CD4-positive, alpha-beta T cell treated with Interleukin-10 for 1 hour (primary cell): ENCODE results near the gene AR.
"Not testable (repeated sequence)": the region's sequence is repeated elsewhere in the genome, so short reads cannot be mapped to it uniquely, and the experiment has no call there.

ENCODE experiments used
- DNase-seq: peaks from one replicate; pipeline ENCODE4 v3.0.0-alpha.2; 2020

AR gene

DNA sequence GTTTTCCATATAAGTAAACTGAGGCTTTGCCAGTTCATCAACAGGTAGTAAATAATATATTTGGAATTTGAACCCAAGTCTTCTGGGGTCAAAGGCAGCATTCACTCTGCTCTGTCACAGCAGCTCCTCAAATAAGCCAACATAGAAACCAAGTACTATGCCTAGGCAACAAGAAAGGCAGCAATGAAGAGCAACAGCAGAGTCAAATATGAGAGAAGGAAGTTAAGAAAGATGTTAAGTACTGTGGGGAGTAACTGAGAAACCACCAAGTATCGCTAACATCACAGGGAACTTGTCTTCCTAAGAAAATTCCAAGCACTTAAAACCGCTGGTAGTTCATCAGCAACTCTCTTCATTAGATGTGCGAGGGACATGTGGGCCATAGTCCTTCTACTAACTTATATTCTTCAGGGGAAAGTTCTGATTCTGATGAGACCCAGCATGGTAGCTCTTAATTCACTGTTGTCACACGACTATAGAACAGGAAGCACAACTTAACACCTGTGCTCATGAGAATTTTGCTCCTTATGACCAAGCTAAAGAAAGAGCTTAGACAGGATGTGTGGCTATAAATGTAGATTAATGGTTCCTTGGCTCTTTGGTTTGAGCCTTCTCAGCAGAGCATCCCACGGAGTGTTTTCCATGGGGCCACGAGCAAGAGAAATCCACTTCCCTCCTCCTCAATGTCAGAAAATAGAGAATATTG, 107.8 kb downstream of the AR start:
- DNase-seq, result no peak

DNA sequence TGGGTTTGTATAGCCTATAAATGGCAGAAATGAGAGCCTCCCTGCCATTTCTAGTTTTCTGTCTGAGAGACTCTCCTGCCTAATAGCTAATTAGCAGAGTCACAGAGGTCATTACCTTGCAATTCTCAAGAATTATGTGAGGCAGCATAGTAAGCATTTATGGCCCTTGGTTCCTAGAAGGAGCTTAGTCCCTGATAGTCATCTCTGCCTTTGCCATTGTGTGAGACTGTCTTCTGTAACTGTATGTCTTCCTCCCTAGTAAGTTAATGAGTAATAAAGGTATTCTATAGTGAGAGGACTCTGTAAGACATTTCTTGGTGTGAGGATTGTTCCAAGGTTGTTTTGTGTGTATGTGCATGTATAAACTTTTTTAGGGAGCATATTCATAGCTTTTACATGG, 108.7 kb downstream of the AR start:
- no peak for DNase-seq

DNA sequence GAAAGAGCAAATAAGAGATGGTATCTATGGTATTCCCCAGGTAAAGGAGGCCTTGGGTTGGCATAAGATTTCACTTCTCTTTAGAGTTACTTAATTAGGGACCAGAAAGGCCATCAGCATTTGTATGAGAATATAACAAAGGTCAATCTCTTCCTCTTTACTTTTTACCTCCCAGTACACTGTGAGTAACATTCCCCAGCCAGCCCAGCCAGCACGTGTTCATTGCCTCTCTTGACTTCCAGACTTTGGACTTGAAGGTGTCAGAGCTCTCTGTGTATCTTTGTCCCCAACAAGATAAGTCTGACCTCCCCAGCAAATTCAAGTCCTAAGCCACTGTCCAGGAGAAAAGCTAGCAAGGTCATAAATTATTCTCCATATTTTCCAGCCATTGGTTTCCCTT, 110.5 kb downstream of the AR start:
- DNase-seq, result no peak

DNA sequence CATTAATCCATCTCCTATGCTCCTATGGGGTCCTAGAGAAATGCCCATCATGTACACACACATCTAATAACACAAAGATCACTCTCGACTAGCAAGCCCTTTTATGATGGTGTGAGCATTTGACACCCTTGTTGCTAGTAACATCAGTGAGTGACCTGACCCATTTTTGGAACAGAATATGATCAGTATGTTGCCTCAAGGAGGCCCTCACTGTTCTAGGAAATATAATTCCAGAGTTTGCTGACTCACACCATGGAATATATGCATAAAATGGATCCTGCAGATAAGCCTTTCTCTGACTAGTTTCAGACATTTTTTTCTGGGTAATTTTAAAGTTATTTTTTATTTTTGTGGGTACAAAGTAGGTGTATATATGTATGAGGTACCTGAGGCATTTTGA, 121.8 kb downstream of the AR start:
- DNase-seq, result no peak

DNA sequence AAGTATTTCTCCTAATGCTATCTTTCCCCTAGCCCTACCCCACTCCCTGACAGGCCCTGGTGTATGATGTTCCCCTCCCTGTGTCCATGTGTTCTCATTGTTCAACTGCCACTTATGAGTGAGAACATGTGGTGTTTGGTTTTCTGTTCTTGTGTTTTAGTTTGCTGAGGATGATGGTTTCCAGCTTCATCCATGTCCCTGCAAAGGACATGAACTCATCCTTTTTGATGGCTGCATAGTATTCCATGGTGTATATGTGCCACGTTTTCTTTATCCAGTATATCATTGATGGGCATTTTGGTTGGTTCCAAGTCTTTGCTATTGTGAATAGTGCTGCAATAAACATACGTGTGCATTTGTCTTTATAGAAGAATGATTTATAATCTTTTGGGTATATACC, 126.9 kb downstream of the AR start:
- DNase-seq, result not testable (repeated sequence)

DNA sequence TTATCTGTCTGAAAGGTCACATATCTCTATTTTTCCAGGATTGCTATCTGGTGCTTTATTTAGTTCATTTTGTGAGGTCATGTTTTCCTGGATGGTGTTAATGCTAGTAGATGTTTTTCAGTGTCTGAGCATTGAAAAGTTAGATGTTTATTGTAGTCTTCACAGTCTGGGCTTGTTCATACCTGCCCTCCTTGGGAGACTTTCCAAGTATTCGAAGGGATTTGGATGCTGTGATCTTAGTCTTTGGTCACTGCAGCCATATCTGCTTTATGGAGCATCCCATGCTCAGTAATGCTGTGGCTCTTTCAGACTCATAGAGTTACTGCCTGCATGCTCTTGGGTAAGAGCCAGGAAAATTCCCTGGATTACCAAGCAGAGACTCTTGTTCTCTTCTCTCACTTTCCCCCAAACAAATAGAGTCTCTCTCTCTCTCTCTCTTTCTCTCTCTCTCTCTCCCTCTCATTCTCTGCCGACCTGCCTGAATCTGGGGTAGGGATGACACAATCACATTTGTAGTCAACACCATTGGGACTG, 130.0 kb downstream of the AR start:
- DNase-seq, result no peak

DNA sequence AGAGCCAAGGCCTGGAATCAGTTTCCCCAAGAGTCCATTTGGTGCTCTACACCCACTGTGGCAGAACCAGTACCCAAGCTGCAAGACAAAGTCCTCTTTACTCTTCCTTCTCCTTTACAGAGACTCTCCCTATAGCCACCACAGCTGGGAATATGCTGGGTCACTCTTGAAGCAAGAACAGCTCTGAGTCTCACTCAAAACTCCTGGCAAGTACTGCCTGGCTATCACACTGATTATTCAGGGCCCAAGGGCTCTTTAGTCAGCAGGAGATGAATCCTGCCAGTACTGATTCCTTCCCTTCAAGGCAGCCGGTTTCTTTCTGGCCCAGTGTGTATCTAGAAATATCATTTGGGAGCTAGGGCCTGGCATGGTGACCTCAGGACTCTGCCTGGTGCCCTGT, 130.9 kb downstream of the AR start:
- DNase-seq, result no peak

DNA sequence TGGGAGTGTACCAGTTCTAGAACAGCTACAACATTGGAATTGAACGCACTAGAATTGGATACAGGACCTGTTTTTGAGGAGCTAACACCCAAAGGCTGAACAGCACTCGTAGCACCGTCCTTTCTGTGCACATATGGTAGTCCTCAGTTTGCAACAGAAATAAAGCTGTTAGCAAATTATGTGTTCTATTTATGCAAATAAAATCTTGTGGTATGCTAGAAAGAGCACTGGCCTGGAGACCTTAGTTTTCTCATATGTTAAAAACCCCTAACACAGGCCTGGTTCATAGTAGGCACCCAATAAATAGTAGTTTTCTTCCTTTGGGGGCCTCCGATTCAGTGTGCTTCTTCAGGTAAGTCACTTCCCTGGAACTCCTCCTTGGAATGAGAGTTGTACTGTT, 140.3 kb downstream of the AR start:
- no peak for DNase-seq

DNA sequence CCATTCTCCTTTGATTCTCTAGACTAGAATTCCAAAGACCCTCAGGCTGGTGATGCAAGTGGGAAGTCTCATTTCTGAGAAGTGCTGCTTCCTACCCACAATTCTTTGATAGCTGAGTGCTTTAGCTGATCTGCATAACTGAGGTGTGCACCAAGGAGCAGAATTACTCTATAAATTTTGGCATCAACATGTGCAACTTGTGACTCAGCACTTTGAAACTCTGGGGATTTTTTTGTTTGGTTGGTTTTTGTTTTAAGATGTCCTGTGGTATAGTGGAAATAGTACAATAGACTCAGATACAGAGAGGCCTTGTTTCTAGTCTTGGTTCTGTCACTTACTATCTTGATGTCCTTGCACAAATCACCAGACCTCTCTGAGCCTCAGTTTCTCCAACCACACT, 148.4 kb downstream of the AR start:
- no peak for DNase-seq

DNA sequence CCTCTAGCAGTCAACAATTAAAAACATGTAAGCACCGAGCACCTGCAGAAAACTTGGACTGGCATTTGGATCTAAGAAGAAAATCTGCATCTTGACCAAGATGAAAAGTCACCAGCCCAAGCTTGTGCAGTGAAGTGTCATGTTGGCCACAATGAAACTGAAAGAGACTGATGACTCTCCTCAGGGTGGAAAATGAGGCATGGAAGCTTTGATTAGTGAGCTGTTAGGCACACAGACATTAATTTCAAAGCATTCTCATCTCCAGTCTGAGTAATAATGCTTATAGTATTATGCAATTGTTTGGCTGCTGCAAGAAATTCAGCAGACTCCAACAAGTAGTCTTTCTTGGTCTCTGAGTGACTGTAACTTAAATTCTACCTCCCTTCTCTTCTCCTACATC, 150.1 kb downstream of the AR start:
- DNase-seq, result no peak

DNA sequence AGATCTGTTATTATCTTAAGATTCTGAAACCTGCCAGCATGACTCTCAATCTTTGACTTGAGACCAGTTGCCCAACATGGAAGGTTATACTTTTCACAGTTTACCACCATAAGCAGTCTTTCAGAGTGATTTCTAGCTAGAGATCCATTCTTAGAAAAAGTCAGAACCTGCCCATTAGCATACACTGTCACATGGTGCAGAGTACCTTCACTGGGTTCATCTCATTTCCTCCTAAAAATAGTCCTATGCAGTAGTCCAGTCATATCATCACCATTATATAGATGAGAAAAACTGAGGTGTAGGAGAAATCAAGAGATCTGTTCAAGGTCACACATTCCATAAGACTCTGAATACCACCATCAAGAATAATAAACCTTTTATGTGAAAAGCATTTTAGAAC, 153.6 kb downstream of the AR start:
- DNase-seq, result no peak

DNA sequence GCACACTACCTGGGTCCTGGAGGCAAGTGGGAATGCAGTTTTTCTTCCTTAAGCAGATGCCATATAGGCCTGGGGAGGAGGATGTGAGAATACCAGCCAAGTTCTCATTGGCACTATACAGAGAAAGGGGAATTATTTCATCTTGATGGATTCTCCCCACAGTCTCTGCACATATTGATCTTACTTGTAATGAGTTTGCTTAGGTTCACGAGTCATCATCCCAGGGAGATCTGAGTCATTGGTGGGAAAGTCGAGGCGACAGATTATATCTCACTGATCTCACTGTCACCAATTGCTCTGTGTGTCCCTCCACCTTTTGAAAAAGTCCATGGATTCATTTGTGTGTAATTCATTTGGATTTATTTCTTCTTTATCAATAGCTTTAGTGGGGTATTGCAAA, 156.8 kb downstream of the AR start:
- no peak for DNase-seq

DNA sequence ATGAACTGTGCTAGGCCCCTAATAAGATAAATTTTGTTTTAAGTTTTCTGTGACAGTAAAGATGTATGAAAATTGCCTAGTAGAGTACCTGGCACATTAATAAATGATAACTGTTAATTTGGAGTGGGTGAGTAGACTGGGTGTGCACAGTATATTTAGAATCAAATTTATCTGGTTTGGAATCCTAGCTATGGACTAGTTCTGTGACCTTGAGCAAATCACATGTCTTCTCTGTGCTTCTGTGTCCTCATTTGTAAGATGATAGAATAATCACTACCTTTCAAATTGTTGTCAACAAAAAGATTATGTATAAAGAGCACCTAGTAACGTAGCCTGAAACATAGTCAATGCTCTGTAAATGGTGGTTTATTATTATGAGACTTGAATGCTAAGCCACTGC, 170.2 kb downstream of the AR start:
- DNase-seq, result no peak

DNA sequence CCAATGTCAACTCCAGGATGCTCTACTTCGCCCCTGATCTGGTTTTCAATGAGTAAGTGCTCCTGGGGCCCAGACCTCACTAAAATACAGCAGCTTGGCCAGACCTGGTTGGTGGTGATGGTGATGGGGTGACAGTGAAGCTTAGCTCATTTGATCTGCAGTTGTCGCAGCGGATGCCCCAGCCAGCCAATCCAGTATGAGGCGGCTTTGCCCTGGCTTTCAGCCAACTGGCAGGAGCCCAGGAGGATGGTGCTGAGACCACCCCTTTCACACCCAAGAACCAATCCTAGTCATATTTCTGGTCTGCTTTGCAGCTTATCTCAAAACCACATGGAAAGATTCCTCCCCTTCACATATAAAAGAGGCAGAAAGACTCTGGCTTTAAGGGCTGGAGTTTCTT, 173.8 kb downstream of the AR start:
- no peak for DNase-seq

DNA sequence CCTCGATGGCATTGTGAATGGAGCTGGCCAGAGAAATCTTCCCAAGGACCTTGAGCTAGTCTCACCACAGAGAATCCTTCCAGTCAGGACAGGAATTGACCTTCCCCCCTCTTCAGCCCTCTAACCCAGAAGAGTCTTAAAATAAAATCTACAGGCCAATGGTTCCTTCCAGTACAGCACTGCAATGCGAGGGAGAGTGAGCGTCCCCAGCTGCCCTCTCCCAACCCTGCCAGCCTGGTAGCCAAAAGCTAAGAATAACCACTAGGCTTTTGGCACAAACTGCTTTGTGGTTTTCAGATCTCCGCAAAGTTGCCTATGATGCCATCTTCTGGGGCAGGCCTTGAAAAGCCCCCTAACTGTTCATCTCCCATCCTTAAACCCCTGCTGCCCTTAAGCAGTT, 175.1 kb downstream of the AR start:
- no peak for DNase-seq

DNA sequence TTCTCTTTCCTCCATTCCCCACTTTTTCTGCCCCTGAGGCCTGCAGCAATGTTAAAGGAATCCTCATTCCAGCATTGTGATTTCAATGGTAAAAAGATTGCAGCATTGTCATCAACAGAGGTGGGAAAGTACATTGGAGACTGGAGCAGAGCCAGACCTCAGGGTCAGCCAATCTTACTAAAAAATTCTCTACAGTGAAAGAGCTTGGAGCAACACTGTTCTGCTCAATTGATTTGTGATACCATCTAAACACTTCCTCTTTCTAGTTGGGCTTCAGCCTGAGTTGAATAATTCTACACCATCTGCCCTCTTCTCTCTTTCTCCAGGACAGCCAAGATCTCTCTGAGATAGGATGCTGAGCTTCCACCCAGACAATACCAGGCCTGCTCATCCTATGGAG, 176.5 kb downstream of the AR start:
- DNase-seq, result no peak

DNA sequence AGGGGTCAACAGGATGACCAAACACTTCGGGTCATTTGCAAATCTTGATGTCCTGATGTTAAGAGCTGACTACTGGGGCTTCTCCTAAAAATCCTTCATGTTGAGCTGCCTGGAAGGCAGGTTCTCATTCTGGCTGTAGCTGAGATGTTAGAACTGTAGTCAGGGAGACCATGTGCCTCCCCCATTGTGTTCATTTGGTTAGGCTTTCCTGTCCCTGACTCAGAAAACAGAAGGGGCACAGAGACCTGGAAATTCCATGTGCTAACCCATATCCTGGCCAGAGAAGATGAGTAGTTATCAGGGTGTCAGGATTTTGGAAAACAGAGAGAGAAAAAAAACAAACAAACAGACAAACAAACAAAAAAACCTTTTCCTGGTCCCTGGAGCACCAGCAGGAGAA, 177.5 kb downstream of the AR start:
- DNase-seq, result no peak

DNA sequence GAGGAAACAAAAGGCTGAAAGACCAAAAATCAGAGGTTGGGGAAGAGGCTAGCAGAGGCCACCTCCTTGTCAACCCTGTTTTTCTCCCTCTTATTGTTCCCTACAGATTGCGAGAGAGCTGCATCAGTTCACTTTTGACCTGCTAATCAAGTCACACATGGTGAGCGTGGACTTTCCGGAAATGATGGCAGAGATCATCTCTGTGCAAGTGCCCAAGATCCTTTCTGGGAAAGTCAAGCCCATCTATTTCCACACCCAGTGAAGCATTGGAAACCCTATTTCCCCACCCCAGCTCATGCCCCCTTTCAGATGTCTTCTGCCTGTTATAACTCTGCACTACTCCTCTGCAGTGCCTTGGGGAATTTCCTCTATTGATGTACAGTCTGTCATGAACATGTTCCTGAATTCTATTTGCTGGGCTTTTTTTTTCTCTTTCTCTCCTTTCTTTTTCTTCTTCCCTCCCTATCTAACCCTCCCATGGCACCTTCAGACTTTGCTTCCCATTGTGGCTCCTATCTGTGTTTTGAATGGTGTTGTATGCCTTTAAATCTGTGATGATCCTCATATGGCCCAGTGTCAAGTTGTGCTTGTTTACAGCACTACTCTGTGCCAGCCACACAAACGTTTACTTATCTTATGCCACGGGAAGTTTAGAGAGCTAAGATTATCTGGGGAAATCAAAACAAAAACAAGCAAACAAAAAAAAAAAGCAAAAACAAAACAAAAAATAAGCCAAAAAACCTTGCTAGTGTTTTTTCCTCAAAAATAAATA, 179.9 kb downstream of the AR start:
- no peak for DNase-seq

DNA sequence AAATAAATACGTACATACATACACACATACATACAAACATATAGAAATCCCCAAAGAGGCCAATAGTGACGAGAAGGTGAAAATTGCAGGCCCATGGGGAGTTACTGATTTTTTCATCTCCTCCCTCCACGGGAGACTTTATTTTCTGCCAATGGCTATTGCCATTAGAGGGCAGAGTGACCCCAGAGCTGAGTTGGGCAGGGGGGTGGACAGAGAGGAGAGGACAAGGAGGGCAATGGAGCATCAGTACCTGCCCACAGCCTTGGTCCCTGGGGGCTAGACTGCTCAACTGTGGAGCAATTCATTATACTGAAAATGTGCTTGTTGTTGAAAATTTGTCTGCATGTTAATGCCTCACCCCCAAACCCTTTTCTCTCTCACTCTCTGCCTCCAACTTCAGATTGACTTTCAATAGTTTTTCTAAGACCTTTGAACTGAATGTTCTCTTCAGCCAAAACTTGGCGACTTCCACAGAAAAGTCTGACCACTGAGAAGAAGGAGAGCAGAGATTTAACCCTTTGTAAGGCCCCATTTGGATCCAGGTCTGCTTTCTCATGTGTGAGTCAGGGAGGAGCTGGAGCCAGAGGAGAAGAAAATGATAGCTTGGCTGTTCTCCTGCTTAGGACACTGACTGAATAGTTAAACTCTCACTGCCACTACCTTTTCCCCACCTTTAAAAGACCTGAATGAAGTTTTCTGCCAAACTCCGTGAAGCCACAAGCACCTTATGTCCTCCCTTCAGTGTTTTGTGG, 180.7 kb downstream of the AR start:
- DNase-seq, result no peak

DNA sequence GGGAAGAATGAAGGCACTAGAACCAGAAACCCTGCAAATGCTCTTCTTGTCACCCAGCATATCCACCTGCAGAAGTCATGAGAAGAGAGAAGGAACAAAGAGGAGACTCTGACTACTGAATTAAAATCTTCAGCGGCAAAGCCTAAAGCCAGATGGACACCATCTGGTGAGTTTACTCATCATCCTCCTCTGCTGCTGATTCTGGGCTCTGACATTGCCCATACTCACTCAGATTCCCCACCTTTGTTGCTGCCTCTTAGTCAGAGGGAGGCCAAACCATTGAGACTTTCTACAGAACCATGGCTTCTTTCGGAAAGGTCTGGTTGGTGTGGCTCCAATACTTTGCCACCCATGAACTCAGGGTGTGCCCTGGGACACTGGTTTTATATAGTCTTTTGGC, 181.7 kb downstream of the AR start:
- no peak for DNase-seq

DNA sequence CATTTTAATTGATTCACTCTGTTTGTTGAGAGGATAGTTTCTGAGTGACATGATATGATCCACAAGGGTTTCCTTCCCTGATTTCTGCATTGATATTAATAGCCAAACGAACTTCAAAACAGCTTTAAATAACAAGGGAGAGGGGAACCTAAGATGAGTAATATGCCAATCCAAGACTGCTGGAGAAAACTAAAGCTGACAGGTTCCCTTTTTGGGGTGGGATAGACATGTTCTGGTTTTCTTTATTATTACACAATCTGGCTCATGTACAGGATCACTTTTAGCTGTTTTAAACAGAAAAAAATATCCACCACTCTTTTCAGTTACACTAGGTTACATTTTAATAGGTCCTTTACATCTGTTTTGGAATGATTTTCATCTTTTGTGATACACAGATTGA, 182.2 kb downstream of the AR start:
- no peak for DNase-seq

DNA sequence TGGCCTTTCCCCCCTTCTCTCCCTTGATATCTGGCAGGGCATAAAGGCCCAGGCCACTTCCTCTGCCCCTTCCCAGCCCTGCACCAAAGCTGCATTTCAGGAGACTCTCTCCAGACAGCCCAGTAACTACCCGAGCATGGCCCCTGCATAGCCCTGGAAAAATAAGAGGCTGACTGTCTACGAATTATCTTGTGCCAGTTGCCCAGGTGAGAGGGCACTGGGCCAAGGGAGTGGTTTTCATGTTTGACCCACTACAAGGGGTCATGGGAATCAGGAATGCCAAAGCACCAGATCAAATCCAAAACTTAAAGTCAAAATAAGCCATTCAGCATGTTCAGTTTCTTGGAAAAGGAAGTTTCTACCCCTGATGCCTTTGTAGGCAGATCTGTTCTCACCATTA, 183.8 kb downstream of the AR start:
- no peak for DNase-seq

DNA sequence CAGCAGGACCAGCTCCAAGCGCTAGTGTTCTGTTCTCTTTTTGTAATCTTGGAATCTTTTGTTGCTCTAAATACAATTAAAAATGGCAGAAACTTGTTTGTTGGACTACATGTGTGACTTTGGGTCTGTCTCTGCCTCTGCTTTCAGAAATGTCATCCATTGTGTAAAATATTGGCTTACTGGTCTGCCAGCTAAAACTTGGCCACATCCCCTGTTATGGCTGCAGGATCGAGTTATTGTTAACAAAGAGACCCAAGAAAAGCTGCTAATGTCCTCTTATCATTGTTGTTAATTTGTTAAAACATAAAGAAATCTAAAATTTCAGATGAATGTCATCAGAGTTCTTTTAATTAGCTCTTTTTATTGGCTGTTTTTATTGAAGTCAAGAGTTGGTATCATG, 186.5 kb downstream of the AR start:
- DNase-seq, result no peak

DNA sequence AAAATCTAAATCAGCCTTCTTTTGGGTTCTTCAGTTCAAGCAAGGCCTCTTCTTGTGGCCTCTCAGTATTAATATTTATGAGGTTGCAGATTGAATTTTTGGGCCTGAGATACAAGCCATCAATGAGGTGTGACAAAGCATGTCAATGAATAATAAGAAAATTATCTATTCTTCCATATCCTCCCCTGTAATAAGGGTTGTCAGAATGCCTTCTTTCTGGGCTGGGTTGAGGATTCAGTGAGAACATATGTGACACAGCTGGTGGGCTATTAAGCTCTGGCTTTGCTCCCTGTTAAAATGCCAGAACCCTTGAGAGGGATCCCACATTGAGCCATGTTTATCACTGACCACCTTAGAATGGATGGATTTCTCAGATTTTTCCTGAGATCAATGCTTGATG, 187.2 kb downstream of the AR start:
- DNase-seq, result no peak
